GM23338 (cell line): ENCODE data around the gene SYT7. TPM values are rescaled to one million over a fixed set of nuclear protein-coding genes. Genes with fewer than 3 reads are reported as not detected.
"Not testable (repeated sequence)": the region's sequence is repeated elsewhere in the genome, so short reads cannot be mapped to it uniquely, and the experiment has no call there.

ENCODE experiments used
- ATAC-seq: fragments of 200-7000 bp; cut with Tn5 transposase; 3 replicates; pipeline ENCODE4 v1.9.1; 2020
- DNase-seq: peaks from one replicate; pipeline ENCODE4 v3.0.0-alpha.2; 2015; ENCODE audit warnings: low spot score
- H2AFZ ChIP-seq: fragments of 200-600 bp; sonication (generic); 2 replicates; pipeline ENCODE4 v1.8.0; 2016; ENCODE audit warnings: antibody characterized with exemption, mild to moderate bottlenecking, moderate library complexity
- H3F3A ChIP-seq: fragments of 200-600 bp; sonication (generic); replicated peaks from 2 replicates; pipeline ENCODE4 v1.8.0; 2017; ENCODE audit warnings: antibody characterized with exemption, mixed run types, low read depth
- H3K27ac ChIP-seq: fragments of 200-600 bp; sonication (generic); 2 replicates; pipeline ENCODE4 v1.6.1; 2016; ENCODE audit warnings: low read depth
- H3K27me3 ChIP-seq: fragments of 200-600 bp; sonication (generic); 2 replicates; pipeline ENCODE4 v1.8.0; 2016; ENCODE audit warnings: mild to moderate bottlenecking, mixed run types, moderate library complexity; ENCODE audit not compliant: insufficient read depth
- H3K36me3 ChIP-seq: fragments of 200-600 bp; sonication (generic); 2 replicates; pipeline ENCODE4 v1.8.0; 2016; ENCODE audit warnings: mild to moderate bottlenecking; ENCODE audit not compliant: insufficient read depth
- H3K4me1 ChIP-seq: fragments of 200-600 bp; sonication (generic); 2 replicates; pipeline ENCODE4 v1.8.0; 2016; ENCODE audit warnings: mild to moderate bottlenecking, moderate library complexity; ENCODE audit not compliant: insufficient read depth
- H3K4me2 ChIP-seq: fragments of 200-600 bp; sonication (generic); 2 replicates; pipeline ENCODE4 v1.7.1; 2017; ENCODE audit warnings: mixed run types
- H3K4me3 ChIP-seq: fragments of 200-600 bp; sonication (generic); 2 replicates; pipeline ENCODE4 v1.6.1; 2016; ENCODE audit warnings: mixed run types
- H3K79me2 ChIP-seq: fragments of 200-600 bp; sonication (generic); replicated peaks from 2 replicates; pipeline ENCODE4 v1.8.0; 2017; ENCODE audit warnings: mild to moderate bottlenecking; ENCODE audit not compliant: insufficient read depth
- H3K9me2 ChIP-seq: fragments of 200-600 bp; sonication (generic); 2 replicates; pipeline ENCODE4 v1.8.0; 2017; ENCODE audit not compliant: insufficient read depth
- H4K20me1 ChIP-seq: fragments of 200-600 bp; sonication (generic); replicated peaks from 2 replicates; pipeline ENCODE4 v1.8.0; 2017; ENCODE audit warnings: mild to moderate bottlenecking; ENCODE audit not compliant: insufficient read depth
- H3K27ac Mint-ChIP-seq: 2 replicates; pipeline ENCODE4 v1.8.0; 2020; ENCODE audit warnings: inconsistent platforms, mild to moderate bottlenecking, moderate library complexity, mixed read lengths
- H3K27me3 Mint-ChIP-seq: 3 replicates; pipeline ENCODE4 v1.8.0; 2022; ENCODE audit warnings: low read depth, mild to moderate bottlenecking, moderate library complexity, mixed read lengths, inconsistent platforms; ENCODE audit not compliant: insufficient read depth, poor library complexity
- H3K36me3 Mint-ChIP-seq: 3 replicates; pipeline ENCODE4 v1.8.0; 2021; ENCODE audit warnings: low read depth, mild to moderate bottlenecking, inconsistent platforms, moderate library complexity, mixed read lengths
- H3K4me1 Mint-ChIP-seq: 3 replicates; pipeline ENCODE4 v1.8.0; 2020; ENCODE audit warnings: mild to moderate bottlenecking, inconsistent platforms, mixed read lengths
- H3K4me3 Mint-ChIP-seq: 3 replicates; pipeline ENCODE4 v1.8.0; 2021; ENCODE audit warnings: moderate library complexity, mild to moderate bottlenecking, inconsistent platforms, mixed read lengths
- H3K9me3 Mint-ChIP-seq: 3 replicates; pipeline ENCODE4 v1.8.0; 2020; ENCODE audit warnings: moderate library complexity, mild to moderate bottlenecking, inconsistent platforms, mixed read lengths
- CREB1 ChIP-seq: fragments of 250-450 bp; sonication (Bioruptor Pico); IDR thresholded peaks from 2 replicates; pipeline ENCODE4 v1.5.0; 2020; ENCODE audit warnings: low read depth, mild to moderate bottlenecking, moderate library complexity
- ETS1 ChIP-seq: IDR thresholded peaks from 2 replicates; pipeline ENCODE4 v1.6.1; 2016; ENCODE audit warnings: antibody characterized with exemption
- EZH2phosphoT487 ChIP-seq: fragments of 200-600 bp; sonication (generic); IDR thresholded peaks from one replicate; pipeline ENCODE4 v1.8.1; 2018; ENCODE audit warnings: antibody characterized with exemption; ENCODE audit not compliant: unreplicated experiment
- JUNB ChIP-seq: IDR thresholded peaks from one replicate; pipeline ENCODE4 v1.6.1; 2016; ENCODE audit warnings: antibody characterized with exemption; ENCODE audit not compliant: unreplicated experiment
- NANOG ChIP-seq: IDR thresholded peaks from 2 replicates; pipeline ENCODE4 v1.6.1; 2016; ENCODE audit warnings: antibody characterized with exemption, borderline replicate concordance
- POLR2AphosphoS5 ChIP-seq: IDR thresholded peaks from 2 replicates; pipeline ENCODE4 v1.6.1; 2016; ENCODE audit warnings: antibody characterized with exemption, low read depth
- REST ChIP-seq: IDR thresholded peaks from one replicate; pipeline ENCODE4 v1.6.1; 2018; ENCODE audit warnings: antibody characterized with exemption; ENCODE audit not compliant: unreplicated experiment
- STAT1 ChIP-seq: IDR thresholded peaks from one replicate; pipeline ENCODE4 v1.6.1; 2016; ENCODE audit warnings: antibody characterized with exemption; ENCODE audit not compliant: unreplicated experiment
- ZNF331 ChIP-seq: fragments of 250-450 bp; sonication (Bioruptor Pico); IDR thresholded peaks from 2 replicates; pipeline ENCODE4 v1.5.0; 2020; ENCODE audit warnings: low read depth, mild to moderate bottlenecking, moderate library complexity
- ZNF462 ChIP-seq: fragments of 250-450 bp; sonication (Bioruptor Pico); IDR thresholded peaks from 2 replicates; pipeline ENCODE4 v1.5.0; 2020; ENCODE audit warnings: mild to moderate bottlenecking, moderate library complexity
- polyA plus RNA-seq: library from polyadenylated mRNA; unstranded; fragments of >200 nt; fragmentation: Nextera tagmentation; extraction: Ambion mirVana; gene quantifications from 2 replicates; pipeline ENCODE4 v1.2.1, GENCODE V29; 2016
- total RNA-seq: library from RNA; depleted of rRNA; stranded (reverse); fragments of >200 nt; shearing (Covaris generic); gene quantifications from 2 replicates; pipeline ENCODE4 v1.2.3, GENCODE V29; 2014

The SYT7 gene
- total and polyA plus RNA-seq, 2 experiments from 2014 or later, result 1.6 to 10.3 TPM

- TF ChIP-seq ZNF462 (CRISPR knock-in tag), result no peak
- TF ChIP-seq STAT1, result no peak
- no peak for TF ChIP-seq JUNB
- TF ChIP-seq EZH2phosphoT487, result no peak
- TF ChIP-seq ETS1, result no peak
- TF ChIP-seq POLR2AphosphoS5, result no peak
- no peak for TF ChIP-seq ZNF331 (CRISPR knock-in tag)
- TF ChIP-seq REST, result no peak
- TF ChIP-seq NANOG, result no peak
- no peak for TF ChIP-seq CREB1
These were observed 100.4 kb downstream of the SYT7 start (continued) for GRCh38 chr11:61480261-61480993.

GRCh38 chr11:61479360-61480058 is 101.4 kb downstream of the SYT7 start:
- H3K36me3 ChIP-seq, H2AFZ ChIP-seq, H3F3A ChIP-seq, H3K27ac Mint-ChIP-seq, H3K4me2 ChIP-seq, H3K27ac ChIP-seq, H4K20me1 ChIP-seq, ATAC-seq, H3K27me3 Mint-ChIP-seq, H3K4me3 Mint-ChIP-seq, H3K27me3 ChIP-seq, H3K9me2 ChIP-seq, H3K4me3 ChIP-seq, H3K9me3 Mint-ChIP-seq, DNase-seq, H3K79me2 ChIP-seq, H3K36me3 Mint-ChIP-seq: not testable (repeated sequence)
- H3K4me1 ChIP-seq, result peaks cover 14% of the 10 kb centered on the region
- H3K4me1 Mint-ChIP-seq, result peaks cover 31% of the 10 kb centered on the region
